Measurements from ENCODE around the gene ZNF532.

- no peak for TF ChIP-seq CTCF (IDR thresholded peaks at IDR 0.05)
- TF ChIP-seq POLR2A (IDR thresholded peaks at IDR 0.05) = no peak
- no peak for TF ChIP-seq EP300 (IDR thresholded peaks at IDR 0.05)
Measured at GRCh38 chr18:58996131-58996641, 131.5 kb downstream of the ZNF532 start.
